Fibroblast of the aortic adventitia (primary cell): ENCODE measurements around the gene RPEL1. TPM values are rescaled to one million over a fixed set of nuclear protein-coding genes. Genes with fewer than 3 reads are reported as not detected.

ENCODE experiments used
- DNase-seq: peaks from one replicate; pipeline ENCODE4 v3.0.0-alpha.2; 2010; ENCODE audit warnings: low read depth
- H3K4me3 ChIP-seq: 2 replicates; pipeline ENCODE4 v1.5.1; 2011; ENCODE audit warnings: low read depth, mild to moderate bottlenecking, control low read depth, low read length, moderate library complexity
- total RNA-seq: library from RNA; depleted of rRNA; stranded (reverse); fragments of >200 nt; gene quantifications from 2 replicates; pipeline ENCODE4 v1.2.3, GENCODE V29; 2012; ENCODE audit warnings: low replicate concordance
- TF ChIP-seq, protein P1 (sequence below): IDR thresholded peaks from 2 replicates; pipeline ENCODE4 v1.5.1; 2011; ENCODE audit warnings: mild to moderate bottlenecking, low read length, control low read depth, inconsistent platforms; ENCODE audit not compliant: insufficient read depth

The RPEL1 gene
- total RNA-seq, 1 donor = under 0.01 TPM

DNA sequence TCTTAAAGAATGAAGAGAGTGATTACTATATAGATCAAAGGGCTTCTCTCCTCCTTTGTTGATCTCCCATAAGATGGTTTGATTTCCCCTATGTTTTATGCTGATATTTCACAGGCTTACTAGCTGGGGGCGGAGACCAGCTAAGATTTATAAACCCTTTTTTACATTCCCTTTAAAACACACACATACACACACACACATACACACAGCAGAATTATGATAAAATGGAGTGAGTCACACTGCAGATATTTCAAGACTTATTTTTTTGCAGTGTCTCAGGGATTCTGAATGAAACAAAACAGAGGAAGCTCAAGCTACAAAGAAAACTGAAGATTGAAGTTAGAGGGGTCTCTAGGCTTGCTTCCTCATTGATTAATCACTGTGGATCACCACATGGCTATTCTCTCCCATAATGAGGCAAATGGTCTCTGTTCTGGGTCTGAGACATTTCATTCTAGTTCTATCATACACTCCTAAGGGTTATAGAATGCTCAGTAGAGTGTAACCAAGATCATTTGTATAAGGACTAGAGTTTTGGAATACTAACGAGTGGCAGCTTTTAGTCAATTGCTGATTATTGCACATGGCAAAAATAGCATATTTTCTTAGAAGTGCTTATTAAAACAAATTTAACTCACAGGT lies 49.8 kb downstream of the RPEL1 start:
- DNase-seq = peak; percentile 91
- TF ChIP-seq, protein P1, sequence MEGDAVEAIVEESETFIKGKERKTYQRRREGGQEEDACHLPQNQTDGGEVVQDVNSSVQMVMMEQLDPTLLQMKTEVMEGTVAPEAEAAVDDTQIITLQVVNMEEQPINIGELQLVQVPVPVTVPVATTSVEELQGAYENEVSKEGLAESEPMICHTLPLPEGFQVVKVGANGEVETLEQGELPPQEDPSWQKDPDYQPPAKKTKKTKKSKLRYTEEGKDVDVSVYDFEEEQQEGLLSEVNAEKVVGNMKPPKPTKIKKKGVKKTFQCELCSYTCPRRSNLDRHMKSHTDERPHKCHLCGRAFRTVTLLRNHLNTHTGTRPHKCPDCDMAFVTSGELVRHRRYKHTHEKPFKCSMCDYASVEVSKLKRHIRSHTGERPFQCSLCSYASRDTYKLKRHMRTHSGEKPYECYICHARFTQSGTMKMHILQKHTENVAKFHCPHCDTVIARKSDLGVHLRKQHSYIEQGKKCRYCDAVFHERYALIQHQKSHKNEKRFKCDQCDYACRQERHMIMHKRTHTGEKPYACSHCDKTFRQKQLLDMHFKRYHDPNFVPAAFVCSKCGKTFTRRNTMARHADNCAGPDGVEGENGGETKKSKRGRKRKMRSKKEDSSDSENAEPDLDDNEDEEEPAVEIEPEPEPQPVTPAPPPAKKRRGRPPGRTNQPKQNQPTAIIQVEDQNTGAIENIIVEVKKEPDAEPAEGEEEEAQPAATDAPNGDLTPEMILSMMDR = no peak
- no peak overlapping the region for H3K4me3 ChIP-seq

Other genes starting within 250 kb of the RPEL1 start
- gene NT5C2, start 52.6 kb upstream of the RPEL1 start, total RNA-seq = 95.2 and 122 TPM in 2 replicates
- 0.33 and 0.90 TPM in 2 replicates for gene INA, start 31.3 kb downstream of the RPEL1 start, total RNA-seq
- 16.4 and 64.0 TPM in 2 replicates for gene PCGF6, start 105.3 kb downstream of the RPEL1 start, total RNA-seq
- gene TAF5, start 122.1 kb downstream of the RPEL1 start, total RNA-seq = 3.8 and 5.6 TPM in 2 replicates
- gene ATP5MK, start 150.6 kb downstream of the RPEL1 start, total RNA-seq = 159 and 387 TPM in 2 replicates
- gene PDCD11, start 150.7 kb downstream of the RPEL1 start, total RNA-seq = 33.9 and 38.4 TPM in 2 replicates
- gene CALHM2, start 206.5 kb downstream of the RPEL1 start, total RNA-seq = 57.6 and 91.4 TPM in 2 replicates
- not detected in 2 replicates for gene CALHM1, start 213.0 kb downstream of the RPEL1 start, total RNA-seq
- gene CALHM3, start 233.4 kb downstream of the RPEL1 start, total RNA-seq = not detected in 2 replicates
- 0.27 TPM in 1 of 2 replicates, not detected in the other for gene NEURL1, start 247.8 kb downstream of the RPEL1 start, total RNA-seq